ENCODE data around the gene PER1.

- TF ChIP-seq EZH2phosphoT487 (IDR thresholded peaks at IDR 0.05; ENCODE audit: insufficient read depth, low read depth) (no peak), EZH2 (IDR thresholded peaks at IDR 0.05; ENCODE audit: insufficient read depth, poor library complexity, severe bottlenecking) (no peak)
Measured at GRCh38 chr17:8095361-8095760, 56.8 kb downstream of the PER1 start.
